D721Med (cell line): ENCODE data around the gene CYP27B1.
"Not testable (repeated sequence)": the region's sequence is repeated elsewhere in the genome, so short reads cannot be mapped to it uniquely, and the experiment has no call there.

Experiments used
- DNase-seq: peaks from one replicate; pipeline ENCODE4 v3.0.0; 2011; ENCODE audit warnings: low spot score; ENCODE audit not compliant: insufficient read length
- FAIRE-seq: peaks from 2 replicates; lab custom pipeline; 2011; peaks lifted over from hg19 to GRCh38; lab: Jason Lieb, UNC
- CTCF ChIP-seq: IDR thresholded peaks from 2 replicates; pipeline ENCODE4 v1.5.1; 2012; ENCODE audit warnings: mild to moderate bottlenecking, control low read depth; ENCODE audit not compliant: insufficient read depth; ENCODE audit errors: missing control alignments

Gene CYP27B1

DNA sequence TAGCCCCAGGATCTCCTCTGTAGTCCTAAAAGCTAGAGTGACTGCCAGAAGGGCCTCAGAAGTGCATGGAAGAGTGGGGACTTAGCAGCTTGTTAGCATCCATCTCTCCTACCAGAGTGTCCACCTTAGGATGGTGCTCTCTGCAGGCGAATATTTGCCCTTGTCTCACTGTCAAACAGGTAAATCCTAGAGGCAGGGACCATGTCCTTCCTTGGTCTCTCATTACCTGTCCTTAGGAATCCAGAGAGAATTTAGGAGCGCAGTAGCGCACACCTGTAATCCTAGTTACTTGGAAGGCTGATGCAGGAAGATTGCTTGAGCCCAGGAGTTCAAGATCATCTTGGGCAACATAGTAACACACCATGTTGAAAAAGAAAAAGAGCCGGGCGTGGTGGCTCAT, 49.7 kb downstream of the CYP27B1 start:
- TF ChIP-seq CTCF = no peak
- DNase-seq (no peak), FAIRE-seq (no peak)

DNA sequence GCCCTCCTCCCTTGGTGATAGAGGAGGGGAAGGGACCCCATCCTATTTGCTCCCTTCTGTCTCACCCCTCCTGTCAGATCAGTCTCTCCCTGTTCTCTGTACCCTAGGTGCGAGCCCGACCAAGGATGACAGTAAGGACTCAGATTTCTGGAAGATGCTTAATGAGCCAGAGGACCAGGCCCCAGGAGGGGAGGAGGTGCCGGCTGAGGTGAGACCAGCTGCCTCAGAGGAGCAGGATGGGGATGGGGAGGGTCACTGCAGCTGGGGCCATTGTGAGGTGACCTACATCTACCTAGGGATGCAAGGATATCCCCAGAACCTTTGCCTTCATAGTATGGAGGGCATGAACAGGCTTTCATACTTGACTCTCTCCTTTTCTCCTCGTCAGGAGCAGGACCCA, 50.6 kb downstream of the CYP27B1 start:
- TF ChIP-seq CTCF = no peak
- FAIRE-seq (no peak), DNase-seq (no peak)

DNA sequence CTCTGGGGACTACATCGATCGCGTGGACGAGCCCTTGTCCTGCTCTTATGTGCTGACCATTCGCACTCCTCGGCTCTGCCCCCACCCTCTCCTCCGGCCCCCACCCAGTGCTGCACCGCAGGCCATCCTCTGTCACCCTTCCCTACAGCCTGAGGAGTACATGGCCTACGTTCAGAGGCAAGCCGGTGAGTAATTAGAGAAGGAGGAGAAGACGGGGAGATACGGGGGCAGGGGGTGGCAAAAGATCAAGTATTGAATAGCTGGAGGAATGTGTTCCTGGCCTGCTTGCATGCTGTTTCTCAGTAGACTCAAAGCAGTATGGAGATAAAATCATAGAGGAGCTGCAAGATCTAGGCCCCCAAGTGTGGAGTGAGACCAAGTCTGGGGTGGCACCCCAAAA, 51.1 kb downstream of the CYP27B1 start:
- TF ChIP-seq CTCF = no peak
- no peak for DNase-seq
- FAIRE-seq = no peak

- DNase-seq = not testable (repeated sequence)
- FAIRE-seq = peak; percentile 11
Measured at GRCh38 chr12:57715036-57715748, 51.7 kb downstream of the CYP27B1 start.

DNA sequence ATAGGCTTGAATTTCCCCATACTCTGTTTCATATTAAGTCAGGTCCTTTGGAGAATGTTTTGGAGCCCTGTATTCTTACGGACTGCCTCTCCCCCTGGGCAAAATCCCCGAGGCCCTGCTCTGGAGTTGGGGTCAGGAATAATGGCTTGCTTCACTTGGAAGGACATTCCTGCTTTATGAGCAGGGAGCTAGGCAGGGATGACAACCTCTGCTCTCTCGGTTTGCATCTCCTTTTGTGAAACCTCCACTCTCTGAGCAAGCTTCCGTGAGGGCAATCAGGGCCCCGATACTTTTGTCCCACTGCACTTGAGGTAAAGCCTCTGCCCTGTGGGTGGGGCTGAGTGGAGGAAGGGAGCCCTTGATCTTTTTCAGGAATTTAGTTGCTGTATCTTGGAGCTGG, 53.7 kb downstream of the CYP27B1 start:
- no peak for DNase-seq
- no peak for FAIRE-seq
- TF ChIP-seq CTCF = no peak

DNA sequence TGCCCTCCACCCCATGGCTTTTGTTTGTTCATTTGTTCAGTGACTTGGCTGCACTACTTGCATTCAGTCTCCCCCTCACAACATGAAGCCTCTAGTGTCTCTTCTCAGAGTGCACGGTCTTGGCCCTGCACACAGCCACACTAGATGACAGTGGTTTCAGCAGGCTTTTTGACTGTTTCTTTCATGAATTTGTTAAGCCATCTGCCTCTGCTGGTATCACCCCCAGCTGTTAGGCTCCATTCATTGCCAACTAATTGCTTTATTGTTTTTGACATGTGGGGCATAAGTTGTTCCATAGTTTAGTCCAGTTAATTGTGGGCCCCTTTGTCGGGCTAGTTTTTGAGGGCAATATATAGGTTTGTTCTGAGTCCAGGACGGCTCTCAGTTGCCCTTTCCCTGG, 54.2 kb downstream of the CYP27B1 start:
- DNase-seq (no peak), FAIRE-seq (no peak)
- no peak for TF ChIP-seq CTCF
